ENCODE results near the gene CEBPA.

GRCh38 chr19:33316541-33317264, 14.4 kb upstream of the CEBPA start:
- TF ChIP-seq CTCF (optimal IDR thresholded peaks at IDR 0.05 in 1 of 3, IDR thresholded peaks at IDR 0.05 in 1 of 3, conservative IDR thresholded peaks at IDR 0.05 in 1 of 3; ENCODE audit: extremely low read depth in 1 of 3, insufficient read depth in 2 of 3, low read length in 3 of 3) (no peak), EZH2 (IDR thresholded peaks at IDR 0.05; ENCODE audit: low read length) (no peak)
